GM18951 (cell line): Measurements from ENCODE around the gene NFIX.

Source experiments
- POLR2A ChIP-seq: IDR thresholded peaks from 4 replicates; pipeline ENCODE4 v1.6.1; 2011; ENCODE audit warnings: mild to moderate bottlenecking; ENCODE audit not compliant: insufficient read length, insufficient read depth; ENCODE audit errors: extremely low read depth
- in situ Hi-C: fragments of 300-500 bp; cut with MboI; formaldehyde crosslinking; loops from one replicate; pipeline ENCODE4 v1.12.0; 2022; ENCODE audit warnings: low sequenced_read_pairs, mixed read lengths, inconsistent platforms; ENCODE audit not compliant: unreplicated experiment

The NFIX gene

DNA sequence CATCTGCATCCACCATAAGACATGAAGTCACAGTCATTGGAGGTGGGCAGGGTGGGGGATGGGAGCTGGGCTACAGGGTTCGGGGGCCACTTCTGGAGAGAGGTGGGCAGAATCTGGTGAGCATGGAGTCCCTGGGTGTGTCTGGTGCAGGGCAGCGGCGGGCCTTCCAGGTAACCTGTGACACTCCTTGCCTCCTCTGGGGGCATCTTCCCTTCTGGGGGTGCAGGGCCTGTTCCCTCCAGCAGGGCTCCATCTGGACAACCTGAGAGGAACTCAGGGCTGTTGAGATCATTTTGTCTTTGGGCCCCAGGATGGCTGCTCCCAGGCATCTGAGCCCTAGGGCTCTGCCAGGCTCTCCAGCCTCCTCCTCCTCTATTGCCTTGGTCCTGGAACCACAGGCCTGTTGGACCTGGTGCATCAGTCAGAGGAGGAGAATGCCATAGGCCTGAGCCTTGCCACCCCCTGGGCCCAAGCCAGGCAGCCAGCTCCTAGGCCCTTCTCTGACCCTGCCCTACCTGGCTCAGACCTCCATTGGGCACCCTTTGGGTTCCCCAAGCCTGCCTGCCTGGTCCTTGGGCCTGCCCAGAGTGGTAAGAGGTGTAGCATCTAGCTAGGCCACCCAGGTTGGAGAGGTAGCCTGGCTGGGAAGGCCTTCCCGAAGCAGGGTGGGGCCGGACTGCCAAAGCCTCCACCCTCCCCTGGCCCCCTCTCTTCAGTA, 94.0 kb downstream of the NFIX start:
- in situ Hi-C loops: loop anchor here (5.0 kb wide), 1 partner anchor 57 kb away; no protein-coding TSS in a partner anchor
- TF ChIP-seq POLR2A: no peak

DNA sequence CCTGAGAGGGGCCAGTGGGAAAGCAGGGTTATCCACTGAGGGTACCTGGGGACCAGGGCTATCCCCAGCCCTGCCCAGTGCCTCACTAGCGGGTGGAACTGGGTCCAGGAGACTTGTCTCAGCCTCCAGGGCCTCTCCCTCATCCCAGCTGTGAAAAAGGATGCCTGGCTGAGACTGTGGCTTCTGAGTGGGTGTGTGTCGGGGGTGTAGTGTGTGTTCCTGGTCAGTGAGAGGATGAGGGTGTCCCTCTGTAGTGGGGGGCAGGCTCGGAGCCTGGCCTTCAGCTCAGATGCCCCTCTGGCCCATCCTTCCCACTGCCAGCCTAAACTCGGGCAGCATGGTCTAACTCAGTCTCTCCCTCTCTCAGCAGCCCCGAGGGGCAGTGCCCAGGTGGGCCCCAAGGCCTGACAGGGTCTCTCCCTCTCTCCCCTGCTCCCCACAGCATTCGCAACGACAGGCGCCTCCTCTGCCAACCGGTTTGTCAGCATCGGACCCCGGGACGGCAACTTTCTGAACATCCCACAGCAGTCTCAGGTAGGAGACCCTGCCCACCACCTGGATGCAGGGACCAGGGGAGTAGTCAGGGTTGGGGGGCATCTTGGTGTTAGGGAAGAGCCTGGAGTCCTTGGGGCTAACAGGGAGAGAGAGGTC, 94.7 kb downstream of the NFIX start:
- TF ChIP-seq POLR2A: no peak
- in situ Hi-C loops: loop anchor here (5.0 kb wide), 2 partner anchors 58 to 113 kb away; no protein-coding TSS in a partner anchor

DNA sequence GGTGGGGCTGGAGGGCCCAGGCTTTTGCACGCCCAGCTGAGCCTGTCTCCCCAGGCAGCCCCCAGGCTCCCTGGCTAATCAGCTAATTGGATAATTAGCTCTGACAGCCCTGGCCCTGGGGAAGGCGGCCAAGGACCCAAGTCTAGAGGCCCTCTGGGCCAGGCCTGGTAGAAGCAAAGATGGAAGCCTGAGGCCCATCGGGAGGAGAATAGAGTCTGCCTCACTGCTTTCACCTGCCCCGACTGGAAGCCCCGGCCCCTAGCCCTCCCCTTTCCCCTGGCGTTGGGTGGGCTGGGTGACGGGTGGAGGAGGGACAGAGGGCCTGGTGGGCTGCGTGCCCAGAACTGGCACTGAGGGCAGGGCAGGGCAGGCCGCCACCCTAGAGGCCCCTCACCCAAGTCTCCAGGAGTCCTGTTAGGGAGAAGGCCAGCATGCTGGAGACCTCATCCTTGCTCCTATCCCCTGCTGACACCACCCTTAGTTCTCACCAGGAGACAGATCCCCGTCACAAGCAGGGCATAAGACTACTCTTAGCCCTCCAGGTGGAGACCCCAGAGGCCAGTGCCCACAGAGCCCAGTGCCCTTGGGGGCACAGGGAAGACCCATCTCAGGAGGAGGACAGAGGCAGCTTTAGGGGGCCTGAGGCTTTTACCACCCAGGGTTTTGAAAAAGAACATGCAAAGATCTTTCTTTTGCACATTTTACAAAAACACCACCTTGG, 95.4 kb downstream of the NFIX start:
- TF ChIP-seq POLR2A: no peak
- in situ Hi-C loops: loop anchor here (5.0 kb wide), 1 partner anchor 113 kb away; no protein-coding TSS in a partner anchor

DNA sequence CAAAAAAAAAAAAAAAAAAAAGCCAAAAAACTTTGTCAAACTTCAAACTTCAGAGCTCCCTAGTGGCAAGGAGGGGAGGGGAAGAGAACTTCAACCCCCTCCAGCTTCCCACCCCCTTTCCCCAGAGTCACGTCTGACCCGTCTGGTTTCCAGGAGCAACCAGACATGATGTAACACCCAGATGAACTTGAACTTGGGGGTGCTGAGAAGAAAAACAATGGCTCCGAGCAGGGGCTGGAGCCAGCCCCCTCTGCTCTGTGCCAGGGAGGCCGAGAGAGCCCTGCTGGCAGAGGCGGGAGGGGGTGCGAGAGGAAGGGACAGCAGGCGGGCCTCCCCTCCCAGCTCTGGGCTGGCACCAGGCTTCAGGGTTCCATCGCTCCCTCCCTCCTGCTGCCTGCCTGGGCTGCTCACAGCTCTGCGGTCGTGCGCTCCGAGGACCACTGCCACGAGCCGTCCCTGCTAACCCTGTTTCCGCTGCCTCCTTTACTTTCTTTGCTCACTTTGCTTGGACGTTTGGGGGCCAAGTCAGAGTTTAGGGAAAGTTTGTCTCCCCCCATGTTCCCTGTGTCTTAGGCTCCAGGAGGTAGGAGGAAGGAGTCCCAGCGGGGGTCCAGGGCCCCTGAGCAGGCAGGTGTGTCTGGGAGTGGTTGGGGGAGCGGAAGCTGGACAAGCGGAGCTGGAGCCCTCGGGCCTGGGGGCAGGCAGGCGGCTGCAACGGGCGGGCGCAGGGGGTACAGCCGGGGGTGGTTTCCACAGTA, 96.3 kb downstream of the NFIX start:
- TF ChIP-seq POLR2A: no peak
- in situ Hi-C loops: loop anchor here (5.0 kb wide), 1 partner anchor 114 kb away; no protein-coding TSS in a partner anchor

DNA sequence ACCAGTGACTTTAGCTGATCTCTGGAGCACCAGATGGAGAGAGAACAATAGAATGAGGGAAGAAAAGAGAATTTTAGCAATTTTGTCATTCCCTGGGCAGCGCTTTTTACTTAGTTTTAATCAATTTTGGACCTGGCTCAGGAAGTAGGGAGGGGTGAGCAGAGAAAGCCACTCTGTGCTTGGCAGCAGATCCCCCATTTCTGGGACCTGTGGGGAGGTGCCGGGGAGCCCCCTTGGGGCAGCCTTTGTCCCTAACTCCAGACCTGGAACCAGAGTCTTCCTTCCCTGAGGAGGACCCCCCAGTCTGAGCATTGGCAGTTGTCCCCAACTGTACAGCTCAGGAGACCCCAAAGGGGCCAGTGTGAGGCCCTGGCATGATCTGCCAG, 96.9 kb downstream of the NFIX start:
- in situ Hi-C loops: loop anchor here (5.0 kb wide), 1 partner anchor 115 kb away; no protein-coding TSS in a partner anchor
- no peak for TF ChIP-seq POLR2A

DNA sequence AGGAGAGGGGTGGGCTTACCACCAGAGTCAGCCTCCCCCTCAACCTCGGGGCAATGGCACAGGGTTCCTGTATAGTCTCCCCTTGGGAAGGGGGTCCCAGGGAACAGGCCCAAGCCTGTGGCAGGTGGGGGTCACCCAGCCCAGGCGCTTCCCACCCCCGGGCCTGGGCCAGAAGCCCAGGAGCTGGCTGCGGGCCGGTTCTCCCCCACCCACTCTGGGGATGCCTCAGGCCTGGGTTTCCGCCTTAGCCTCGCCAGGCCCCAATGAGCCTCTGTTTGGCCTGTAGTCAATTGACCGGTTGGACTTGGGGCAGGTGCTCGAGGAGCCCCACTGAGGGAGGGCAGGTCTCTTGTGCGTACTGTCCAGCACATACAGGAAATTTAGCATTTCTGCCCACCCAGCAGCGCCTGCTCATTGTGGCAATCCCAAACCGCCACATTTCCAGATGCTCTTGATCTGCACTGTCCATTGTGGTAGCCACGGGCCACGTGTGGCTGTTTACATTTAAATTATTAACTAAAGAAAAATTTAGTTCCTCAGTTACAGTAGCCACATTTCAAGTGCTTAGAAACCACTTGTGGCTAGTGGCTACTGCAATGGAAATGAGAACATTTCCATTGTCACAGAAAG, 97.4 kb downstream of the NFIX start:
- no peak for TF ChIP-seq POLR2A
- in situ Hi-C loops: loop anchor here (5.0 kb wide), 1 partner anchor 115 kb away; no protein-coding TSS in a partner anchor

DNA sequence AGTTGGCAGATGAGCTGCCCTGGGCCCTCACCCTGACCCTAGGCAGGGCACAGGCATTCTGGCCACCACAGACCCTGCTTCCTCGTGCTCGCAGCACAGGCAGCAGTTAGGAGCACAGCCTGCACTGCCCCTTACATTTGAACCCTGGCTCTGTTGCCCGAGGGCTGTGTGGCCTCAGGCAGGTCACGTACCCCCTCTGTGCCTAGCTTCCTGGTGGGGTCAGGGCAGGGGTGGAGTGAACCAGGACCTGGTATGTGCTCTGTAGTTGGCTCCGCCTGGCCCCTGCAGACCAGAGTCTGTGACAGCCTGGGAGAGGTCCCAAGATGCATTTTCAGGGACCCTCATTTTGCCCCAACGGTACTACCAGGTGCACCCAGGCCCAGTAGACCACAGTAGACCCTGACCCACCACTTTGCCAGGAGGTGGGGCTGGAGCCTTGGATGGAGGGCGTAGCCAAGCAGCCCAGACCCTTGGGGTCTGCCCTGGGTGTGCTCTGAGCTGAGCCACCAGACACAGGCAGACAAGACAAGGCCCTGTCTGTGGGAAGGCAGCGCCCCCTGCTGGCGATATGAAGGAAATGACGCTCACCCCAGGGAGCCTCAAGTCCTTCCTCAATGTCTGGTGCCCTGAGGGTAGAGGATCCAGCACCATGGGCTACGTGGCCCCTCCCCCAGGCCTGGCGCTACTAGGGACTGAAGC, 98.3 kb downstream of the NFIX start:
- in situ Hi-C loops: loop anchor here (5.0 kb wide), 1 partner anchor 116 kb away; no protein-coding TSS in a partner anchor
- TF ChIP-seq POLR2A: no peak

DNA sequence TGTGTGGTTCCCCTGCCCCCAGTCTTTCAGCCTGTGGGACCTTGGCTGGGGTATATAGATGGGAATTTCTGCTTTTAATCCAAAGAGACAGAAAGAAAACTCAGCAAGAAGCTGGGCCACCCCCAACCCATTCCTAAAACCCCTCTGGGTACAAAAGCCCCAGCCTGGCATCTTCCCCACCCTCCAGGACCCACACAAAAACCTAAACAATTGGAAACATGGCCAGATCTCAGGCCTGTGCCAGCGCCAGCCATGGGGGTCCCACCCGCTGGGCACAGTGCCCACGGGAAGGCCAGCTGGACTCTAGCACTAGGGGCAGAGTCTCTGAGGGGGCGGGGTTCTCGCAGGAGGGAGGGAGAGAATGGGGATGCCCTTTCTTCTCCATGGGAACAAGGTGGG, 98.8 kb downstream of the NFIX start:
- in situ Hi-C loops: loop anchor here (5.0 kb wide), 1 partner anchor 117 kb away; no protein-coding TSS in a partner anchor
- TF ChIP-seq POLR2A: no peak

DNA sequence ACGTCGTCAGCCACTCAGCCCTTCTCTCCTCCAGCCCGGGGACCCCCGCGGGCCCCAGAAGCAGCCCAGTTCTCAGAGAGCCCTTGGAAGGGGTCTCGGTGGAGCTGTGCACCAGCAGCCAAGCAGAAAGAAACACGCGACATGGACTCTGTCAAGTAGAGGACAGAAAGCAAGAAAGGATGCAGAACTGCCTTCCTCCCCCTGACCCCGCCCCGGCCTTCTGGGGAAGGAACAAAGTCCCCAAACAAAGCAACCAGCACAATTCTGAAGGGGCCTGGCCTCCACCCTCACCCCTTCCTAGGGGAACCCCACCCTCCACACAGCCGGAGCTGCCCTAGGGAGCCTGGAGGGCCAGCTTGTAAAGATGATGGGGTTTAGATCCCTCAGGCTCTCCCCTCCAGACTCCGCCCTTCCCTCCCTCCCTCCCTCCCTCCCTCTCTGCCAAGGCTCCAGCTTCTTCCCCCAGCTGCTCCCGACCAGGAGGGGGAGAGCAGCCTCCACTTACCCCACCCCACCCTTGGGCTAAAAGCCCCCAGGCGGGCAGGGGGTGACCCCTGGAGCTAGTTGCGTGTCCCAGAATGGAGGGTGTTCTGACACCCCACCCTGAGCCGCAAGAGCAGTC, 99.6 kb downstream of the NFIX start:
- in situ Hi-C loops: loop anchor here (5.0 kb wide), 1 partner anchor 118 kb away; no protein-coding TSS in a partner anchor
- TF ChIP-seq POLR2A: no peak

DNA sequence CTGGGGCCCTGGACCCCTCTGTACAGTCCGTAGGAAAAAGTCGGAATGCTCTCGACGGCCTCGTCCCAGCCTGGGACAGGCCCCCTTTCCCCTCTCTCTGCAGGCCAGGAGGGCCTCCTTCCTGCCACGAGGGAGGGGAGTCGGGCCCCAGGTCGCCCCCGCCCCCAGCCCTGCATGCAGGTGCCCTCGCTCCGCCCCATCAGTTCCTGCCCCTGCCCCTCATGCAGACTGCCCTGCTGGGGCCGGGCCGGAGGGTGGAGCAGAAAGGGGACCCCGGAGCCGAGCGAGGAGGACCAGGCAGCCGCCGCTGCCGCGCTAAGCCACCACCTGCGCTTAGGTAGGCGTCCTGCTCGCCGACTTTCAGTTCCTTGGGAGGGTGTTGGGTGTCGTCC, 100.1 kb downstream of the NFIX start:
- in situ Hi-C loops: no loop called here
- no peak for TF ChIP-seq POLR2A
